ENCODE data around the gene ZNF827. TPM values are rescaled to one million over a fixed set of nuclear protein-coding genes. Genes with fewer than 3 reads are reported as not detected.

ZNF827 gene
- total and polyA plus RNA-seq, 9 of the 15 experiments (the other 6 are each of a cell fraction or from before 2014, with no cell fraction given): 0.07 to 0.40 TPM; not detected in 7

GRCh38 chr4:145709336-145709735, 229.3 kb downstream of the ZNF827 start (continued):
- TF ChIP-seq TOE1 (IDR thresholded peaks at IDR 0.05; ENCODE audit: borderline replicate concordance): no peak
- no peak for TF ChIP-seq TOE1 (CRISPR knock-in tag; IDR thresholded peaks at IDR 0.05; ENCODE audit: borderline replicate concordance, low read depth)
- TF ChIP-seq E2F3 (CRISPR knock-in tag; IDR thresholded peaks at IDR 0.05): no peak

Small RNAs within 50 kb of the gene (small RNA-seq; reads per million reads assigned to genes)
- not detected for gene RF00019

Other genes starting within 250 kb of the ZNF827 start
- gene LSM6, start 236.9 kb upstream of the ZNF827 start, total RNA-seq (2014; rRNA removed): 64.4 and 83.2 TPM in 2 replicates
- gene LSM6, start 236.9 kb upstream of the ZNF827 start, total RNA-seq (2014; rRNA removed; fragmentation: Illumina TruSeq; extraction: Trizol): 86.6 and 102 TPM in 2 replicates
- gene LSM6, start 236.9 kb upstream of the ZNF827 start, total RNA-seq (2015; rRNA removed; fragmentation: Illumina TruSeq; extraction: Trizol): 144 and 150 TPM in 2 replicates
- 38.7 and 42.1 TPM in 2 replicates for gene LSM6, start 236.9 kb upstream of the ZNF827 start, total RNA-seq (2021)
- gene LSM6, start 236.9 kb upstream of the ZNF827 start, polyA plus RNA-seq (2011; rRNA removed): 17.5 and 39.9 TPM in 2 replicates
- gene LSM6, start 236.9 kb upstream of the ZNF827 start, polyA plus RNA-seq (2014; fragmentation: Illumina TruSeq; extraction: Trizol): 102 TPM in 2 replicates
- gene LSM6, start 236.9 kb upstream of the ZNF827 start, polyA plus RNA-seq (2014; fragmentation: Nextera tagmentation; extraction: Ambion mirVana): 100 to 1,000 TPM in 1 of 2 experiments, 10 to 100 TPM in 1; 97.4 to 111 TPM
- gene LSM6, start 236.9 kb upstream of the ZNF827 start, polyA plus RNA-seq (2014; rRNA removed): 99.8 and 110 TPM in 2 replicates

Measured in K562 (cell line).